ENCODE data around the gene TES.

Gene TES

GRCh38 chr7:116283595-116284204, 73.4 kb downstream of the TES start:
- H4K20me1 ChIP-seq (ENCODE audit: insufficient read depth, low read length): no peaks in the 10 kb centered on the region
- ATAC-seq (ENCODE audit: insufficient read depth, low read depth): no peak

GRCh38 chr7:116284390-116284789, 74.1 kb downstream of the TES start:
- H3K27ac ChIP-seq (ENCODE audit: low read length): no peak overlapping the region
- H3K9me3 ChIP-seq (ENCODE audit: insufficient read depth, low read length, severe bottlenecking): no peaks in the 10 kb centered on the region
- H3K4me2 ChIP-seq (ENCODE audit: insufficient read depth, low read length): no peak overlapping the region
- no peaks in the 10 kb centered on the region for H3K36me3 ChIP-seq (ENCODE audit: insufficient read depth, low read length)
- peaks cover 15% of the 10 kb centered on the region for H3K27me3 ChIP-seq (ENCODE audit: insufficient read depth, low read length, poor library complexity)
- no peak for ATAC-seq (ENCODE audit: insufficient read depth, low read depth)
- no peak overlapping the region for H3K4me3 ChIP-seq (ENCODE audit: low read depth in 1 of 2, low read length in 2 of 2)
- no peak overlapping the region for H2AFZ ChIP-seq (ENCODE audit: low read depth, low read length)
- H3K9ac ChIP-seq (ENCODE audit: low read depth, low read length): no peak overlapping the region
- no peaks in the 10 kb centered on the region for H3K79me2 ChIP-seq (ENCODE audit: insufficient read depth, low read length)
- no peaks in the 10 kb centered on the region for H3K4me1 ChIP-seq (ENCODE audit: insufficient read depth, low read length)
- no peak for TF ChIP-seq EZH2 (IDR thresholded peaks at IDR 0.05; ENCODE audit: borderline replicate concordance, low read depth, low read length, severe bottlenecking)
- TF ChIP-seq CTCF (IDR thresholded peaks at IDR 0.05; ENCODE audit: borderline replicate concordance, extremely low read depth, low read length, poor library complexity, severe bottlenecking): no peak
- no peaks in the 10 kb centered on the region for H4K20me1 ChIP-seq (ENCODE audit: insufficient read depth, low read length)
- no peak for DNase-seq

More at GRCh38 chr7:116283595-116284204, 73.4 kb downstream of the TES start:
- H3K36me3 ChIP-seq (ENCODE audit: insufficient read depth, low read length): no peaks in the 10 kb centered on the region
- no peaks in the 10 kb centered on the region for H3K4me1 ChIP-seq (ENCODE audit: insufficient read depth, low read length)
- no peak overlapping the region for H3K4me3 ChIP-seq (ENCODE audit: low read depth in 1 of 2, low read length in 2 of 2)
- no peaks in the 10 kb centered on the region for H3K9me3 ChIP-seq (ENCODE audit: insufficient read depth, low read length, severe bottlenecking)
- peaks cover 17% of the 10 kb centered on the region for H3K27me3 ChIP-seq (ENCODE audit: insufficient read depth, low read length, poor library complexity)
- no peak overlapping the region for H3K27ac ChIP-seq (ENCODE audit: low read length)
- H3K79me2 ChIP-seq (ENCODE audit: insufficient read depth, low read length): no peaks in the 10 kb centered on the region
- H2AFZ ChIP-seq (ENCODE audit: low read depth, low read length): no peak overlapping the region
- H3K9ac ChIP-seq (ENCODE audit: low read depth, low read length): no peak overlapping the region
- no peak overlapping the region for H3K4me2 ChIP-seq (ENCODE audit: insufficient read depth, low read length)
- TF ChIP-seq CTCF (IDR thresholded peaks at IDR 0.05; ENCODE audit: borderline replicate concordance, extremely low read depth, low read length, poor library complexity, severe bottlenecking) (no peak), EZH2 (IDR thresholded peaks at IDR 0.05; ENCODE audit: borderline replicate concordance, low read depth, low read length, severe bottlenecking) (no peak)
- no peak for DNase-seq

GRCh38 chr7:116285252-116285651, 74.9 kb downstream of the TES start:
- no peak overlapping the region for H3K4me3 ChIP-seq (ENCODE audit: low read depth in 1 of 2, low read length in 2 of 2)
- no peak overlapping the region for H3K4me2 ChIP-seq (ENCODE audit: insufficient read depth, low read length)
- TF ChIP-seq EZH2 (IDR thresholded peaks at IDR 0.05; ENCODE audit: borderline replicate concordance, low read depth, low read length, severe bottlenecking) (no peak), CTCF (IDR thresholded peaks at IDR 0.05; ENCODE audit: borderline replicate concordance, extremely low read depth, low read length, poor library complexity, severe bottlenecking) (no peak)
- H3K9me3 ChIP-seq (ENCODE audit: insufficient read depth, low read length, severe bottlenecking): no peaks in the 10 kb centered on the region
- ATAC-seq (ENCODE audit: insufficient read depth, low read depth) (no peak), DNase-seq (no peak)
- H3K27me3 ChIP-seq (ENCODE audit: insufficient read depth, low read length, poor library complexity): peaks cover 10% of the 10 kb centered on the region
- no peak overlapping the region for H2AFZ ChIP-seq (ENCODE audit: low read depth, low read length)
- no peaks in the 10 kb centered on the region for H3K36me3 ChIP-seq (ENCODE audit: insufficient read depth, low read length)
- no peaks in the 10 kb centered on the region for H3K4me1 ChIP-seq (ENCODE audit: insufficient read depth, low read length)
- no peaks in the 10 kb centered on the region for H4K20me1 ChIP-seq (ENCODE audit: insufficient read depth, low read length)
- H3K79me2 ChIP-seq (ENCODE audit: insufficient read depth, low read length): no peaks in the 10 kb centered on the region
- no peak overlapping the region for H3K9ac ChIP-seq (ENCODE audit: low read depth, low read length)
- no peak overlapping the region for H3K27ac ChIP-seq (ENCODE audit: low read length)

Measured in DND-41 (cell line).